ENCODE measurements around the gene GUCY2C. TPM values are rescaled to one million over a fixed set of nuclear protein-coding genes. Genes with fewer than 3 reads are reported as not detected.
A peak's percentile ranks its signal among the peaks of the same experiment; 100 is the strongest.

Gene GUCY2C
- total RNA-seq, 1 donor from 2014 or later: 0.11 TPM

- Histone ChIP-seq H3K27me3 (ENCODE audit: low read depth) (no peaks in the 10 kb centered on the region), H3K9me3 (replicated peaks) (no peaks in the 10 kb centered on the region), H3K36me3 (no peaks in the 10 kb centered on the region), H3K27ac (replicated peaks) (no peak overlapping the region), H3K4me3 (no peak overlapping the region), H3K4me1 (no peaks in the 10 kb centered on the region)
- DNase-seq: peak; percentile 58
- intact Hi-C loops (cut with micrococcal nuclease): loop anchor here (10.0 kb wide), 1 partner anchor 125 kb away; no protein-coding TSS in a partner anchor
- TF ChIP-seq, protein P1, sequence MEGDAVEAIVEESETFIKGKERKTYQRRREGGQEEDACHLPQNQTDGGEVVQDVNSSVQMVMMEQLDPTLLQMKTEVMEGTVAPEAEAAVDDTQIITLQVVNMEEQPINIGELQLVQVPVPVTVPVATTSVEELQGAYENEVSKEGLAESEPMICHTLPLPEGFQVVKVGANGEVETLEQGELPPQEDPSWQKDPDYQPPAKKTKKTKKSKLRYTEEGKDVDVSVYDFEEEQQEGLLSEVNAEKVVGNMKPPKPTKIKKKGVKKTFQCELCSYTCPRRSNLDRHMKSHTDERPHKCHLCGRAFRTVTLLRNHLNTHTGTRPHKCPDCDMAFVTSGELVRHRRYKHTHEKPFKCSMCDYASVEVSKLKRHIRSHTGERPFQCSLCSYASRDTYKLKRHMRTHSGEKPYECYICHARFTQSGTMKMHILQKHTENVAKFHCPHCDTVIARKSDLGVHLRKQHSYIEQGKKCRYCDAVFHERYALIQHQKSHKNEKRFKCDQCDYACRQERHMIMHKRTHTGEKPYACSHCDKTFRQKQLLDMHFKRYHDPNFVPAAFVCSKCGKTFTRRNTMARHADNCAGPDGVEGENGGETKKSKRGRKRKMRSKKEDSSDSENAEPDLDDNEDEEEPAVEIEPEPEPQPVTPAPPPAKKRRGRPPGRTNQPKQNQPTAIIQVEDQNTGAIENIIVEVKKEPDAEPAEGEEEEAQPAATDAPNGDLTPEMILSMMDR (IDR thresholded peaks at IDR 0.05; ENCODE audit: borderline replicate concordance): peak; percentile 96
These were observed 66.3 kb downstream of the GUCY2C start for GRCh38 chr12:14629832-14630710.

DNA sequence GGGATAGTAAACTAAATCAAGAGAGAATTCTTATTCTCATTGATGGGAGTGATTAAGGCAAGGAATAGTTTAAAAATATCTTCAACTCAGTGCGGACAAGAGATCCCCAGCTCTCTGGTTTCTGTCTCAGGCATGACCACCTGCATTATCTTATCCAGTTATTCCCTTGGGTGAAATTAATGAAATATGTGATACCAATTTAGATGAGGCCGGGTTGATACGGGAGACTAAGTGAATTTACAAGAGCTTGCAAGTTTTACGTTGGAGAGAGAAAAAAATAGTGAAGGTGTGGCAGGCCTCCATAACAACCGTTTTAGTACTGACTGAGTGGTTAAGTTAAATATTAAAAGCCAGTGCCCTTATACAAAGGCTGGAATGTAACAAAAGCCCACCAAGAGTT is 67.6 kb downstream of the GUCY2C start:
- Histone ChIP-seq H3K27ac (replicated peaks) (no peak overlapping the region), H3K27me3 (ENCODE audit: low read depth) (no peaks in the 10 kb centered on the region), H3K9me3 (replicated peaks) (no peaks in the 10 kb centered on the region), H3K36me3 (no peaks in the 10 kb centered on the region), H3K4me3 (no peak overlapping the region), H3K4me1 (no peaks in the 10 kb centered on the region)
- intact Hi-C loops (cut with micrococcal nuclease): loop anchor here (10.0 kb wide), 1 partner anchor 124 kb away; no protein-coding TSS in a partner anchor
- TF ChIP-seq, protein P1 (IDR thresholded peaks at IDR 0.05; ENCODE audit: borderline replicate concordance): no peak
- no peak for DNase-seq

GRCh38 chr12:14621826-14622225 is 74.6 kb downstream of the GUCY2C start:
- peaks cover 13% of the 10 kb centered on the region for H3K4me1 ChIP-seq
- H3K36me3 ChIP-seq: no peaks in the 10 kb centered on the region
- H3K4me3 ChIP-seq: no peak overlapping the region
- intact Hi-C loops (cut with micrococcal nuclease): loop anchor here (10.0 kb wide), 1 partner anchor 117 kb away; no protein-coding TSS in a partner anchor
- TF ChIP-seq, protein P1 (IDR thresholded peaks at IDR 0.05; ENCODE audit: borderline replicate concordance): no peak
- DNase-seq: no peak
- H3K27me3 ChIP-seq (ENCODE audit: low read depth): no peaks in the 10 kb centered on the region
- no peak overlapping the region for H3K27ac ChIP-seq (replicated peaks)
- H3K9me3 ChIP-seq (replicated peaks): no peaks in the 10 kb centered on the region

DNA sequence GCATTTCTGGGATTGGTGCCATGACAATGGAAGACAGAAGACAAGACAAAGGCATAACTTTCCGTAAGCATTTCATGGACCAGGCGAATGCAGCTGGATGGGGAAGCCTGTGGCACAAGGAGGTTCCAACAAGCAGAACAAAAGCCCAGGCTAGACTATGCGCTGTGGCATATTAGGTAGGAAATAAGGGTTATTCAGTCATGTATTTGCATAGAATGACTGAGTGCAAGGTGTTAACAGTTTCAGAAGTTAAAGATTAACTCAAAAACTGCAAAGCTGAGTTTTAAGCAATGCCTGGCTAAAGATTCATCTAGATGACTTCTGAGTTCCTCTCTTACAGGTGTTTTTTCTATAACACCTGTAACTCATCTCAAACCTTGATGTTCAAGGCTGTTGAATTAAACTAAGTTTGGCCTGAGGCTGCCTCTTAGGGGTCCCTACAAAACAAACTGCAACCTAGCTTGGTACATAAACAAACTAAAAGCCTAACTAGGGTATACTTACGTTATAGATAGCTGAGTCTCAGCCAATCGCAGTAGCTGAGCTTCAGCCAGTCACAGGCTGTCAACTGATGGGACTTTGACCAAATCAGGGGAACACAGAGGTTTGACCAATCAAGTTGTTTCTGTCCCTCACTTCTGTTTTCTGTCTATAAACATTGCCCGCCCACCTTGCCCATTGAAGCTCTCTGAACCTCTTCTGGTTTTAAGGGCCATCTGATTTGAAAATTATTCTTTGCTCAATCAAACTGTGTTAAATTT is 76.5 kb downstream of the GUCY2C start:
- TF ChIP-seq, protein P1 (IDR thresholded peaks at IDR 0.05; ENCODE audit: borderline replicate concordance): no peak
- intact Hi-C loops (cut with micrococcal nuclease): loop anchor here (5.0 to 10.0 kb wide), 2 partner anchors 115 to 383 kb away; no protein-coding TSS in a partner anchor
- no peaks in the 10 kb centered on the region for H3K36me3 ChIP-seq
- no peaks in the 10 kb centered on the region for H3K9me3 ChIP-seq (replicated peaks)
- no peak overlapping the region for H3K4me3 ChIP-seq
- H3K27ac ChIP-seq (replicated peaks): no peak overlapping the region
- peaks cover 22% of the 10 kb centered on the region for H3K4me1 ChIP-seq
- DNase-seq: no peak
- H3K27me3 ChIP-seq (ENCODE audit: low read depth): no peaks in the 10 kb centered on the region

DNA sequence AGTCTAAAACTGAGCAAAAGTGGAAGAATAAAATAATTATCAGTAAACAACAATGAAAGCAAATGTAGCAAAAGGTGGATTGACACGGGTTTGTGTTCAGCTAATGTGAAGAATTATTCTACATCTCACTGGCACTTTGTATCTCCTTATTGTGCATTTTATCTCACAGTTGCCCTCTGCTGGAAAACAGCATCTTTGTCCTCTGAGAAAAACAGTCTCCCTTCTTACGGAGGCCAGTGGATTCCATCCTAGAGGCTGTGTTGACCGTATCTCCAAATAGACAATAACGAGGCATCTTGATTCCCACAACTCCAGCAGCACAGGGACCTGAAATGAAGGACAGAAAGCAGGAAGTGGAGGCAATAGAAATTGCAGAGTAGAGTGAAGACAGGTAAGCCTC is 77.4 kb downstream of the GUCY2C start:
- no peak for DNase-seq
- peaks cover 31% of the 10 kb centered on the region for H3K4me1 ChIP-seq
- no peaks in the 10 kb centered on the region for H3K36me3 ChIP-seq
- H3K27me3 ChIP-seq (ENCODE audit: low read depth): no peaks in the 10 kb centered on the region
- H3K4me3 ChIP-seq: no peak overlapping the region
- no peak overlapping the region for H3K27ac ChIP-seq (replicated peaks)
- TF ChIP-seq, protein P1 (IDR thresholded peaks at IDR 0.05; ENCODE audit: borderline replicate concordance): peak; percentile 64
- intact Hi-C loops (cut with micrococcal nuclease): loop anchor here (5.0 kb wide), 1 partner anchor 382 kb away; no protein-coding TSS in a partner anchor
- H3K9me3 ChIP-seq (replicated peaks): no peaks in the 10 kb centered on the region

All from left ventricle myocardium inferior (tissue), 1 donor.